Muscle of leg (tissue), 11 donors: ENCODE measurements around the gene CNGA2. TPM values are rescaled to one million over a fixed set of nuclear protein-coding genes. Genes with fewer than 3 reads are reported as not detected.

Source experiments
- DNase-seq: peaks from one replicate; pipeline ENCODE4 v3.0.0; 2013
- H3K27ac ChIP-seq: one replicate; pipeline ENCODE4 v1.5.1; 2013; ENCODE audit warnings: mild to moderate bottlenecking, low read length, control low read depth
- H3K27me3 ChIP-seq: one replicate; pipeline ENCODE4 v1.6.1; 2013; ENCODE audit warnings: low read length; ENCODE audit not compliant: control insufficient read depth, insufficient read depth
- H3K36me3 ChIP-seq: one replicate; pipeline ENCODE4 v1.6.1; 2013; ENCODE audit warnings: low read length; ENCODE audit not compliant: control insufficient read depth, insufficient read depth
- H3K4me1 ChIP-seq: one replicate; pipeline ENCODE4 v1.6.1; 2013; ENCODE audit warnings: low read length; ENCODE audit not compliant: control insufficient read depth, insufficient read depth
- H3K4me3 ChIP-seq: one replicate; pipeline ENCODE4 v1.5.1; 2013; ENCODE audit warnings: low read length, control low read depth
- H3K9me3 ChIP-seq: replicated peaks from 2 replicates; pipeline ENCODE4 v1.6.1; 2013; ENCODE audit warnings: low read depth, low read length; ENCODE audit not compliant: control insufficient read depth
- WGBS: methylation state at CpG from one replicate; pipeline ENCODE4 v1.1.5; 2013; ENCODE audit warnings: missing lambda C conversion rate; ENCODE audit not compliant: insufficient coverage; 5-methylcytosine and 5-hydroxymethylcytosine counted together
- polyA plus RNA-seq, 8 donors: library from polyadenylated mRNA; unstranded; fragments of 120-200 nt; gene quantifications; one replicate each; pipeline versions ENCODE4 v1.2.1 to v1.2.3, GENCODE V29; 2013; ENCODE audit warnings: inconsistent platforms in 1 of 8, low replicate concordance in 1 of 8; ENCODE audit not compliant: insufficient read length in 8 of 8, insufficient read depth in 1 of 8
- total RNA-seq: library from RNA; stranded (reverse); fragments of 120-200 nt; gene quantifications from one replicate; pipeline ENCODE4 v1.2.4, GENCODE V29; 2013

Gene CNGA2
- total and polyA plus RNA-seq, 9 donors = not detected

DNA sequence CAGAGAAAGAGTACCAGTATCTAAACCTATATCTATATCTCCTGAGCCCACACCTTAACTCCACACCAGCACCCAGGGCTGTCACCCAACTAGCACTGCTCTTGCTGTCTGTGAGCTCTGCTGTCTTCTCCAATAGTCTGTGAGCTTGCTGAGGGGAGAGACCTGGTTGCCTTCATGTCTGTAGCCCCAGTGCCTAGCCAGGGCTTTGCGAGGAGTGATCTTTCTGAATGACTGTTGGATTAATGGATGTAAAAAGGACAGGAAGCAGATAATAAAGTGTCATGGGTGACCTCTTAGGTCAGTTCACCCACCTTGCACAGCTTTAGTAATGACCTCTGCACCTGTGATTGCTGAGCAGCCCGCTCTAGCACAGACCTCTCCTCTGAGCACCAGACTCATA is 30.5 kb downstream of the CNGA2 start:
- H3K4me3 ChIP-seq = no peak overlapping the region
- H3K9me3 ChIP-seq = no peaks in the 10 kb centered on the region
- no peaks in the 10 kb centered on the region for H3K4me1 ChIP-seq
- H3K36me3 ChIP-seq = no peaks in the 10 kb centered on the region
- 88% methylated on average over 1 of the region's 2 CpGs for WGBS
- peaks cover 3% of the 10 kb centered on the region for H3K27me3 ChIP-seq
- no peak overlapping the region for H3K27ac ChIP-seq
- DNase-seq = no peak

GRCh38 chrX:151771726-151772125 is 37.2 kb downstream of the CNGA2 start:
- Histone ChIP-seq H3K36me3 (no peaks in the 10 kb centered on the region), H3K9me3 (no peaks in the 10 kb centered on the region), H3K4me1 (peaks cover 18% of the 10 kb centered on the region), H3K27ac (no peak overlapping the region), H3K4me3 (no peak overlapping the region), H3K27me3 (peaks cover 7% of the 10 kb centered on the region)
- DNase-seq = no peak
- 90% methylated on average over 3 of the region's 3 CpGs for WGBS

- Histone ChIP-seq H3K27me3 (peaks cover 7% of the 10 kb centered on the region), H3K27ac (no peak overlapping the region), H3K4me1 (peaks cover 32% of the 10 kb centered on the region), H3K4me3 (no peak overlapping the region), H3K9me3 (no peaks in the 10 kb centered on the region), H3K36me3 (no peaks in the 10 kb centered on the region)
- WGBS = 63% methylated on average over 3 of the region's 5 CpGs
- no peak for DNase-seq
These were observed 38.9 kb downstream of the CNGA2 start for GRCh38 chrX:151773434-151773833.

- WGBS = no CpG with 5 or more reads among the region's 3 CpGs
- Histone ChIP-seq H3K9me3 (no peaks in the 10 kb centered on the region), H3K27me3 (peaks cover 8% of the 10 kb centered on the region), H3K4me3 (no peak overlapping the region), H3K36me3 (no peaks in the 10 kb centered on the region), H3K4me1 (peaks cover 36% of the 10 kb centered on the region), H3K27ac (no peak overlapping the region)
- peak; percentile 52 for DNase-seq
These were observed 39.9 kb downstream of the CNGA2 start for GRCh38 chrX:151774421-151774820.

DNA sequence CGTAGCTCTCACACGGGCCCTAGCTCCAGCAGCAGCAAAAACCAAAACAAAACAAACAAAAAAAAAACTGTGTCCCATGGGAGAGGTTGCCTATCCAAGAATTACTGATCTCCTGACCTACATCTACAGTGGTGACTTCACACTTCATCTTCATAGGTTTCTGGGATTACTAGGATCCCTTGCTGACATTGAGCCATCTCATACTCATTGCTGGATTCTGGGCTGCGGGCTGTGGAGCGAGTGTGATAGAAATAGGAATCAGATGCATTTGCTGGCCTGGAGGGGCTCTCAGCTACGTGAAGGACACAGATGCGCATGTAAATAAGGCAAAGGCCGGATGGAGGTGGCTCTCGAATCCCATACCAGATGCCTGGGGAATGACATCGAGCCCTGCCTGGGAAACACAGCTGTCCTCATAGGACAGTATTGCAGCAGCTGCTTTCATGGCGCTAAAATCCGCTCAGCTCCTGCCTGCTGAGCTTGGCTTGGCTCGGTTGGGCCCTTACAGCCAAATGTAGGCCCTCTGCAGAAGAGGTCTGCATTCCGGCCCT is 41.7 kb downstream of the CNGA2 start:
- WGBS = 36% methylated on average over 11 of the region's 13 CpGs
- Histone ChIP-seq H3K36me3 (no peaks in the 10 kb centered on the region), H3K27me3 (peaks cover 15% of the 10 kb centered on the region), H3K4me1 (peaks cover 36% of the 10 kb centered on the region), H3K9me3 (no peaks in the 10 kb centered on the region), H3K4me3 (no peak overlapping the region), H3K27ac (peak overlapping the region; percentile 75)
- DNase-seq = peak; percentile 97

DNA sequence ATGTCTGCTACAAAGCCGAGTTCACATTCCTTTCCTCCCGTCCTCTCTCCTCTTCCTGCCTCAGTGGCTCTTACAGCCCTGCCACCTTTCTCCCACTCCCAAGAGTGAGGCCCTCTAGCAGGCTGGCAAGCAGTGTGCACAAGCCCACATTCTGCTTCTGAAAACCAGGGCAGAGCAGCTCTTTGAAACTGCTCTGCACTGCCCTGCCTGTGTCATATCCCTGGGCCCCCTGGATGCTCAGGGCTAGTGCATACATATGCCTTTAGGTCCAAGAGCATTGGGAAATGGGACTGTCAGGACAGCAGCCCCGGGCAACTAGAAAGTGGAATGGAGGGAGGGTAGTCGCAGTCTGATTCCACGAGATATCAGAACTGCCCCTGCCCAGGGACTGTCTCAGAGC is 42.4 kb downstream of the CNGA2 start:
- 67% methylated on average over 4 of the region's 5 CpGs for WGBS
- peaks cover 19% of the 10 kb centered on the region for H3K27me3 ChIP-seq
- H3K4me3 ChIP-seq = no peak overlapping the region
- H3K9me3 ChIP-seq = no peaks in the 10 kb centered on the region
- peak overlapping the region; percentile 75 for H3K27ac ChIP-seq
- DNase-seq = no peak
- no peaks in the 10 kb centered on the region for H3K36me3 ChIP-seq
- peaks cover 36% of the 10 kb centered on the region for H3K4me1 ChIP-seq

GRCh38 chrX:151779258-151779657 is 44.7 kb downstream of the CNGA2 start:
- DNase-seq = no peak
- H3K27ac ChIP-seq = no peak overlapping the region
- no peak overlapping the region for H3K4me3 ChIP-seq
- H3K27me3 ChIP-seq = peaks cover 18% of the 10 kb centered on the region
- peaks cover 36% of the 10 kb centered on the region for H3K4me1 ChIP-seq
- H3K36me3 ChIP-seq = no peaks in the 10 kb centered on the region
- WGBS = 50% methylated on average over 1 of the region's 4 CpGs
- H3K9me3 ChIP-seq = no peaks in the 10 kb centered on the region

DNA sequence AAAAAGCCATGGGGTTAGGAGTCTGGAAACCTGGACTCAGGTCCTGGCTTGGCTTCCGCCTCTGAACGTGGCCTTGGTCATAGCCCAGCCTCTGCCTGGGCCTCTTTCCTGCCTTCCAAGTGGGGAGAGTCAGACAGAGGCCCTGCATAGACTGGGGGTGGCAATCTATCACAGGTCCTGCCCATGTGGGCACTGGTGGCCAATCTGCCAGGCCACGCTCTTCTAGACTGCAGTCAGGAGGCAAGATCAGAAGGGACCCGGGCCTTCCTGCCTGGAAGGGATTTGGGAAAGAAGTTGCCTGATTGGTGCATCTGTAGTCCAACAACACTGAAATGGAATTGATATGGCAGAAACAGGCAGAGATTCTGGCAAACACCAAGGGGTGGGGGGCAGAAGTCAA is 46.1 kb downstream of the CNGA2 start:
- no peak for DNase-seq
- WGBS = 59% methylated on average over 3 of the region's 4 CpGs
- peaks cover 25% of the 10 kb centered on the region for H3K4me1 ChIP-seq
- H3K9me3 ChIP-seq = no peaks in the 10 kb centered on the region
- peaks cover 16% of the 10 kb centered on the region for H3K27me3 ChIP-seq
- no peaks in the 10 kb centered on the region for H3K36me3 ChIP-seq
- H3K27ac ChIP-seq = no peak overlapping the region
- no peak overlapping the region for H3K4me3 ChIP-seq

- peaks cover 15% of the 10 kb centered on the region for H3K4me1 ChIP-seq
- H3K27me3 ChIP-seq = peaks cover 19% of the 10 kb centered on the region
- H3K36me3 ChIP-seq = no peaks in the 10 kb centered on the region
- no peak overlapping the region for H3K4me3 ChIP-seq
- peak overlapping the region; percentile 90 for H3K27ac ChIP-seq
- no peaks in the 10 kb centered on the region for H3K9me3 ChIP-seq
- DNase-seq = peak; percentile 94
- WGBS = 35% methylated on average over 6 of the region's 6 CpGs
These were observed 54.7 kb downstream of the CNGA2 start for GRCh38 chrX:151789179-151789800.

- DNase-seq = peak; percentile 91
- WGBS = 17% methylated on average over 2 of the region's 3 CpGs
- peak overlapping the region; percentile 90 for H3K27ac ChIP-seq
These were observed 56.1 kb downstream of the CNGA2 start for GRCh38 chrX:151790481-151791160.

More at GRCh38 chrX:151790481-151791160, 56.1 kb downstream of the CNGA2 start:
- Histone ChIP-seq H3K9me3 (no peaks in the 10 kb centered on the region), H3K27me3 (peaks cover 25% of the 10 kb centered on the region), H3K4me3 (no peak overlapping the region), H3K36me3 (no peaks in the 10 kb centered on the region), H3K4me1 (peaks cover 17% of the 10 kb centered on the region)
